ENCODE measurements around the gene MED7. TPM values are rescaled to one million over a fixed set of nuclear protein-coding genes. Genes with fewer than 3 reads are reported as not detected.

The MED7 gene
- polyA plus RNA-seq, 2 of the 4 experiments (the other 2 are of a cell fraction), result 22.6 to 23.0 TPM

DNA sequence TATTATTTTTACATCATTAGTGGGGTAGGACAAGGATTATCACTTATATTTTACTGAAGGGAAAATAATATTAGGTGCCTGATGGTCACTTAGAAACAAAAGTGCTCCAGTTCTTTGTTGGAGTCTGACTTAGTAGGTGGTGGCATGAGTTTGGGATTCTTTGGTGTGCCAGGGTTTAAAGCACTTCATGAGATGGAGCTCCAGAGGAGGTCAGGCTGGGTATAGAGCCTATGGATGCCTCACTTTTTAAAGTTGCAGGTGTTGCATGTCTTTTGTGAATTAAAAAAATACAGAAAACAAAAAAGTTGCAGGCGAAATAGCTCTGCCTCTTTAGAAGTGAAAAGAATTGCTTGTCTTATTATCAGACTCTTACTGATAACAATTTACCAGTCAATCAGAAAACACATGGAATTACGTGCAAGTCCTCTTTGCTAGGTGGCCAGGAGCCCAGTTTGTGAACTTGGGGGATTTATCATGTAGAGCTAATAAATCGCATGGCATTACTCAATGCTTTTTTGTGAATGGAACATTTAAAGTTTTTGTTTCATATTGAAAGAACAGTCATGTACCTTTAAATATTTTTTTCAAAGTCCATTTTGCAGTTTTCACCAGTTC, 39.6 kb upstream of the MED7 start:
- CTCF ChIA-PET, result no interaction called here
- Histone ChIP-seq H3K4me2 (no peak overlapping the region), H3K27ac (no peak overlapping the region), H3K9me3 (peaks cover 4% of the 10 kb centered on the region; the same call in 1 of the 3 replicates), H3K4me1 (no peaks in the 10 kb centered on the region), H3K4me3 (no peak overlapping the region)
- ATAC-seq, result no peak
- DNase-seq (ENCODE audit: low read depth in 1 of 2, low spot score in 1 of 2), result no peak
- POLR2A ChIA-PET, result interaction anchor here (0.6 kb wide), 1 partner anchor 28 kb away, joined by 4 read pairs; no protein-coding TSS in a partner anchor
- no peak for FAIRE-seq
- TF ChIP-seq MAFK (IDR thresholded peaks at IDR 0.05; ENCODE audit: partially characterized antibody) (no peak), POLR2A (IDR thresholded peaks at IDR 0.05; ENCODE audit: low read length) (no peak), HOXB13 (CRISPR knock-in tag; IDR thresholded peaks at IDR 0.05; ENCODE audit: low read depth) (no peak), FOSL2 (IDR thresholded peaks at IDR 0.05) (no peak), FOSL2 (CRISPR knock-in tag; IDR thresholded peaks at IDR 0.05) (no peak), EHMT2 (IDR thresholded peaks at IDR 0.05; ENCODE audit: low read depth) (no peak), HMGXB4 (CRISPR knock-in tag; IDR thresholded peaks at IDR 0.05; ENCODE audit: borderline replicate concordance) (no peak), POLR2AphosphoS2 (conservative IDR thresholded peaks at IDR 0.05; ENCODE audit: low read length) (no peak), BHLHE40 (IDR thresholded peaks at IDR 0.05; ENCODE audit: low read depth, low read length) (no peak), JUN (IDR thresholded peaks at IDR 0.05) (no peak), RFX5 (IDR thresholded peaks at IDR 0.05) (no peak)
- TF ChIP-seq, protein P1, sequence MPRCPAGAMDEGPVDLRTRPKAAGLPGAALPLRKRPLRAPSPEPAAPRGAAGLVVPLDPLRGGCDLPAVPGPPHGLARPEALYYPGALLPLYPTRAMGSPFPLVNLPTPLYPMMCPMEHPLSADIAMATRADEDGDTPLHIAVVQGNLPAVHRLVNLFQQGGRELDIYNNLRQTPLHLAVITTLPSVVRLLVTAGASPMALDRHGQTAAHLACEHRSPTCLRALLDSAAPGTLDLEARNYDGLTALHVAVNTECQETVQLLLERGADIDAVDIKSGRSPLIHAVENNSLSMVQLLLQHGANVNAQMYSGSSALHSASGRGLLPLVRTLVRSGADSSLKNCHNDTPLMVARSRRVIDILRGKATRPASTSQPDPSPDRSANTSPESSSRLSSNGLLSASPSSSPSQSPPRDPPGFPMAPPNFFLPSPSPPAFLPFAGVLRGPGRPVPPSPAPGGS (IDR thresholded peaks at IDR 0.05), result no peak
- WGBS (ENCODE audit: missing lambda C conversion rate), result 36% methylated on average over 3 of the region's 3 CpGs

DNA sequence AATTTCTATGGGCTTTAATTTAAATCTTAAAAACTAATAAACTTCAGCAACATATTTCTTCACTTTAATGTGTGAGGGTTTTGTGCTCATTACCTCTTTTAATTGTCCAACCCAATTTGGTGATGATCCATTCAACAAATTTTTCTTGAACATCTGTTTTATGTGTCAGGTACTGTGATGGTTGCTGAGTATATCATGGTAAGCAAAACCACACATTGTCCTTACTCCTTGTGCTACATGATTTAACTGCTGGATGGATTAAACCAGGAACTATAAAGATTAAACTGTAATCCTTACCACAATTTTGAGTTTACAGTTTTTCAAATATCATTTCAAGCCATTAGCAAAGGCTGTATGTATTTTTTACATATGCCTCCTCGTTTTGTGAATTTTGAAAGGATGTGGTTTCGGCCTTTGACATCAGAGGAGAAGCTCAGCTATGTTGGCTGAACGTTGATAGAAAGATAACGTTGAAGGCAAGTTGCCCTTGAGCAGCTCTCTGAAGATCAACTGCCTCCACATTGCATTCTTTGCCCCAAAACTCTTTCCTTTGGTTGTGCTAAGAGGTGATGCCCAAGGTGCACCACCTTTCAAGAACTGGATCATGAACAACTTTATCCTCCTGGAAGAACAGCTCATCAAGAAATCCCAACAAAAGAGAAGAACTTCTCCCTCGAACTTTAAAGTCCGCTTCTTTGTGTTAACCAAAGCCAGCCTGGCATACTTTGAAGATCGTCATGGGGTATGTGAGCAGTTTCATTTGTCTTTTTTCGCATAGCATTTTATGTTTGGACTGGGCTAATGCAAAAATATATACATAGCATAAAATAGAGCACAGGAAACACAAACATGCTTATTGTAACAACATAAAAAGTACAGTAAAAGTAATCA, 38.0 kb upstream of the MED7 start, which contains the start of gene ITK:
ITK (plus strand) TSS at position 467 of the 891 bp plus-strand sequence; CDS start at position 605, 138 bp downstream.
- 36% methylated on average over 8 of the region's 8 CpGs for WGBS (ENCODE audit: missing lambda C conversion rate)
- FAIRE-seq (no peak), ATAC-seq (no peak), DNase-seq (ENCODE audit: low read depth in 1 of 2, low spot score in 1 of 2) (no peak)
- ChIA-PET POLR2A (no interaction called here), CTCF (no interaction called here)
- Histone ChIP-seq H3K4me2 (no peak within 1 kb of the TSS), H3K9me3 (peaks cover 4% of the 10 kb centered on the region; the same call in 1 of the 3 replicates), H3K27ac (no peak within 1 kb of the TSS), H3K4me3 (no peak within 1 kb of the TSS), H3K4me1 (no peaks in the 10 kb centered on the region)
- no peak for TF ChIP-seq POLR2AphosphoS2 (conservative IDR thresholded peaks at IDR 0.05; ENCODE audit: low read length)
- TF ChIP-seq CBX8 (IDR thresholded peaks at IDR 0.05), result no peak
- no peak for TF ChIP-seq RCOR1 (IDR thresholded peaks at IDR 0.05; ENCODE audit: low read depth, low read length)
- TF ChIP-seq RAD21 (conservative IDR thresholded peaks at IDR 0.05 in 1 of 2, IDR thresholded peaks at IDR 0.05 in 1 of 2), result no peak
- TF ChIP-seq, protein P2, sequence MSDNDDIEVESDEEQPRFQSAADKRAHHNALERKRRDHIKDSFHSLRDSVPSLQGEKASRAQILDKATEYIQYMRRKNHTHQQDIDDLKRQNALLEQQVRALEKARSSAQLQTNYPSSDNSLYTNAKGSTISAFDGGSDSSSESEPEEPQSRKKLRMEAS (IDR thresholded peaks at IDR 0.05), result no peak
- TF ChIP-seq, protein P1 (IDR thresholded peaks at IDR 0.05), result no peak
- no peak for TF ChIP-seq MAFK (IDR thresholded peaks at IDR 0.05; ENCODE audit: partially characterized antibody)
- TF ChIP-seq, protein P3, sequence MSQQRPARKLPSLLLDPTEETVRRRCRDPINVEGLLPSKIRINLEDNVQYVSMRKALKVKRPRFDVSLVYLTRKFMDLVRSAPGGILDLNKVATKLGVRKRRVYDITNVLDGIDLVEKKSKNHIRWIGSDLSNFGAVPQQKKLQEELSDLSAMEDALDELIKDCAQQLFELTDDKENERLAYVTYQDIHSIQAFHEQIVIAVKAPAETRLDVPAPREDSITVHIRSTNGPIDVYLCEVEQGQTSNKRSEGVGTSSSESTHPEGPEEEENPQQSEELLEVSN (IDR thresholded peaks at IDR 0.05; ENCODE audit: borderline replicate concordance, low read depth), result no peak
- TF ChIP-seq EHMT2 (IDR thresholded peaks at IDR 0.05; ENCODE audit: low read depth), result no peak
- no peak for TF ChIP-seq HOXB13 (CRISPR knock-in tag; IDR thresholded peaks at IDR 0.05; ENCODE audit: low read depth)
- TF ChIP-seq JUNB (IDR thresholded peaks at IDR 0.05), result no peak
- TF ChIP-seq FOXS1 (CRISPR knock-in tag; IDR thresholded peaks at IDR 0.05), result no peak
- TF ChIP-seq, protein P4, sequence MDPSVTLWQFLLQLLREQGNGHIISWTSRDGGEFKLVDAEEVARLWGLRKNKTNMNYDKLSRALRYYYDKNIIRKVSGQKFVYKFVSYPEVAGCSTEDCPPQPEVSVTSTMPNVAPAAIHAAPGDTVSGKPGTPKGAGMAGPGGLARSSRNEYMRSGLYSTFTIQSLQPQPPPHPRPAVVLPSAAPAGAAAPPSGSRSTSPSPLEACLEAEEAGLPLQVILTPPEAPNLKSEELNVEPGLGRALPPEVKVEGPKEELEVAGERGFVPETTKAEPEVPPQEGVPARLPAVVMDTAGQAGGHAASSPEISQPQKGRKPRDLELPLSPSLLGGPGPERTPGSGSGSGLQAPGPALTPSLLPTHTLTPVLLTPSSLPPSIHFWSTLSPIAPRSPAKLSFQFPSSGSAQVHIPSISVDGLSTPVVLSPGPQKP (IDR thresholded peaks at IDR 0.05; ENCODE audit: low read depth, low read length), result no peak
- TF ChIP-seq, protein P5, sequence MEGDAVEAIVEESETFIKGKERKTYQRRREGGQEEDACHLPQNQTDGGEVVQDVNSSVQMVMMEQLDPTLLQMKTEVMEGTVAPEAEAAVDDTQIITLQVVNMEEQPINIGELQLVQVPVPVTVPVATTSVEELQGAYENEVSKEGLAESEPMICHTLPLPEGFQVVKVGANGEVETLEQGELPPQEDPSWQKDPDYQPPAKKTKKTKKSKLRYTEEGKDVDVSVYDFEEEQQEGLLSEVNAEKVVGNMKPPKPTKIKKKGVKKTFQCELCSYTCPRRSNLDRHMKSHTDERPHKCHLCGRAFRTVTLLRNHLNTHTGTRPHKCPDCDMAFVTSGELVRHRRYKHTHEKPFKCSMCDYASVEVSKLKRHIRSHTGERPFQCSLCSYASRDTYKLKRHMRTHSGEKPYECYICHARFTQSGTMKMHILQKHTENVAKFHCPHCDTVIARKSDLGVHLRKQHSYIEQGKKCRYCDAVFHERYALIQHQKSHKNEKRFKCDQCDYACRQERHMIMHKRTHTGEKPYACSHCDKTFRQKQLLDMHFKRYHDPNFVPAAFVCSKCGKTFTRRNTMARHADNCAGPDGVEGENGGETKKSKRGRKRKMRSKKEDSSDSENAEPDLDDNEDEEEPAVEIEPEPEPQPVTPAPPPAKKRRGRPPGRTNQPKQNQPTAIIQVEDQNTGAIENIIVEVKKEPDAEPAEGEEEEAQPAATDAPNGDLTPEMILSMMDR (IDR thresholded peaks at IDR 0.05), result no peak
- no peak for TF ChIP-seq TFCP2L1 (CRISPR knock-in tag; IDR thresholded peaks at IDR 0.05)
- no peak for TF ChIP-seq CBX2 (IDR thresholded peaks at IDR 0.05; ENCODE audit: borderline replicate concordance, low read depth)
